HCT116 (cell line): ENCODE results near the gene KRT33A. TPM values are rescaled to one million over a fixed set of nuclear protein-coding genes. Genes with fewer than 3 reads are reported as not detected.

Experiments
- ATAC-seq: fragments of 200-7000 bp; cut with Tn5 transposase; 2 replicates; pipeline ENCODE4 v1.9.1; 2020; ENCODE audit warnings: mild to moderate bottlenecking, moderate library complexity
- BruUV-seq: library from RNA; stranded (reverse); fragments of 400-500 nt; replicated peaks from 2 replicates; lab custom pipeline; 2021; lab: Mats Ljungman, UMichigan
- CTCF ChIA-PET: fragments of 300-600 bp; sonication (Branson Sonifier 250); formaldehyde crosslinking; loops from one replicate; lab custom pipeline; 2021; ENCODE audit warnings: antibody characterized with exemption; lab: Charles Lee
- POLR2A ChIA-PET: fragments of 300-600, 350-600 bp; sonication (Branson Sonifier 250); formaldehyde crosslinking; loops from one replicate; lab custom pipeline; 2021; ENCODE audit warnings: antibody characterized with exemption; lab: Charles Lee
- RAD21 ChIA-PET, 2 experiments: fragments of 300-600 bp; sonication (Branson Sonifier 250); formaldehyde crosslinking; loops; one replicate each; lab custom pipeline; 2023; ENCODE audit warnings: low total read pairs in 2 of 2; ENCODE audit not compliant: uncharacterized antibody in 2 of 2, unreplicated experiment in 2 of 2, low non-redundant PET in 1 of 2; lab: Charles Lee
- DNase-seq: peaks from one replicate; pipeline ENCODE4 v3.0.0-alpha.2; 2010; ENCODE audit warnings: low read depth, low spot score
- H2AFZ ChIP-seq: fragments of 200-600 bp; shearing (Covaris generic), sonication (generic); 2 replicates; pipeline ENCODE4 v1.6.1; 2017; ENCODE audit warnings: low read depth, mixed run types, mixed read lengths, antibody characterized with exemption, low read length; ENCODE audit not compliant: poor library complexity, severe bottlenecking
- H3K27ac ChIP-seq: 2 replicates; pipeline ENCODE4 v1.5.1; 2012; ENCODE audit warnings: low read depth, low read length
- H3K27me3 ChIP-seq: fragments of 200-600 bp; sonication (generic); 2 replicates; pipeline ENCODE4 v1.6.1; 2016; ENCODE audit warnings: mixed run types, low read length, mixed read lengths; ENCODE audit not compliant: insufficient read depth
- H3K36me3 ChIP-seq, 2 experiments: fragments of 200-500 bp in 1 of 2; fragments of 200-600 bp in 1 of 2; sonication (Bioruptor generic) in 1 of 2; sonication (generic) in 1 of 2; 2 replicates each; pipeline versions ENCODE4 v1.5.1 to v1.6.1; 2014 to 2016; ENCODE audit warnings: low read length in 2 of 2, inconsistent platforms in 1 of 2, mixed read lengths in 1 of 2, mixed run types in 1 of 2; ENCODE audit not compliant: insufficient read depth in 2 of 2, control insufficient read depth in 1 of 2
- H3K4me1 ChIP-seq, 2 experiments: fragments of 200-600 bp in 1 of 2; sonication (generic) in 1 of 2; 2 replicates each; pipeline versions ENCODE4 v1.5.1 to v1.6.1; 2012 to 2017; ENCODE audit warnings: low read length in 2 of 2, inconsistent platforms in 1 of 2, mild to moderate bottlenecking in 1 of 2, mixed read lengths in 1 of 2, mixed run types in 1 of 2, moderate library complexity in 1 of 2; ENCODE audit not compliant: insufficient read depth in 2 of 2, control insufficient read depth in 1 of 2
- H3K4me2 ChIP-seq: fragments of 200-600 bp; sonication (generic); 2 replicates; pipeline ENCODE4 v1.6.1; 2017; ENCODE audit warnings: mixed run types, low read length, mixed read lengths
- H3K4me3 ChIP-seq, 2 experiments: fragments of 200-600 bp in 1 of 2; sonication (generic) in 1 of 2; replicated peaks in 1 of 2; 2 replicates each; pipeline ENCODE4 v1.5.1; 2011 to 2016; ENCODE audit warnings: low read length in 2 of 2, control low read depth in 1 of 2, low read depth in 1 of 2, mild to moderate bottlenecking in 1 of 2, mixed read lengths in 1 of 2, mixed run types in 1 of 2
- H3K79me2 ChIP-seq: fragments of 200-600 bp; sonication (generic); 2 replicates; pipeline ENCODE4 v1.6.1; 2017; ENCODE audit warnings: mild to moderate bottlenecking, mixed run types, low read length, moderate library complexity, mixed read lengths; ENCODE audit not compliant: insufficient read depth
- H3K9ac ChIP-seq: fragments of 200-600 bp; sonication (generic); 2 replicates; pipeline ENCODE4 v1.6.1; 2016; ENCODE audit warnings: low read length, mixed read lengths
- H3K9me2 ChIP-seq: fragments of 200-600 bp; sonication (generic), shearing (Covaris generic); 2 replicates; pipeline ENCODE4 v1.6.1; 2017; ENCODE audit warnings: mixed run types, mild to moderate bottlenecking, moderate library complexity; ENCODE audit not compliant: insufficient read depth
- H3K9me3 ChIP-seq, 2 experiments: fragments of 200-500 bp in 1 of 2; fragments of 200-600 bp in 1 of 2; sonication (Bioruptor generic) in 1 of 2; sonication (generic) in 1 of 2; 2 replicates each; pipeline ENCODE4 v1.6.1; 2014 to 2017; ENCODE audit warnings: low read length in 2 of 2, mixed read lengths in 2 of 2, inconsistent platforms in 1 of 2, low read depth in 1 of 2, mild to moderate bottlenecking in 1 of 2, mixed run types in 1 of 2, moderate library complexity in 1 of 2; ENCODE audit not compliant: control insufficient read depth in 1 of 2, insufficient read depth in 1 of 2
- H4K20me1 ChIP-seq: fragments of 200-600 bp; sonication (generic), shearing (Covaris generic); 2 replicates; pipeline ENCODE4 v1.6.1; 2017; ENCODE audit warnings: mixed run types, mild to moderate bottlenecking, moderate library complexity; ENCODE audit not compliant: insufficient read depth
- EGR1 ChIP-seq: IDR thresholded peaks from 2 replicates; pipeline ENCODE4 v1.6.1; 2012; ENCODE audit warnings: low read depth
- EZH2phosphoT487 ChIP-seq: fragments of 200-600 bp; IDR thresholded peaks from 2 replicates; pipeline ENCODE4 v1.6.1; 2018; ENCODE audit warnings: antibody characterized with exemption, borderline replicate concordance
- POLR2AphosphoS5 ChIP-seq: IDR thresholded peaks from 2 replicates; pipeline ENCODE4 v1.6.1; 2011; ENCODE audit warnings: mild to moderate bottlenecking, low read depth, low read length, moderate library complexity
- RAD21 ChIP-seq: IDR thresholded peaks from 2 replicates; pipeline ENCODE4 v1.6.1; 2012; ENCODE audit warnings: low read depth, mild to moderate bottlenecking
- SIN3A ChIP-seq: IDR thresholded peaks from 2 replicates; pipeline ENCODE4 v1.6.1; 2012; ENCODE audit warnings: low read depth
- SP1 ChIP-seq: IDR thresholded peaks from 2 replicates; pipeline ENCODE4 v1.6.1; 2012; ENCODE audit warnings: low read depth
- TCF7L2 ChIP-seq: IDR thresholded peaks from 2 replicates; pipeline ENCODE4 v1.7.0; 2011; ENCODE audit warnings: borderline replicate concordance, inconsistent platforms; ENCODE audit not compliant: insufficient read depth, insufficient read length; ENCODE audit errors: extremely low read depth
- ZNF274 ChIP-seq: fragments of 200-500 bp; sonication (Bioruptor generic); IDR thresholded peaks from 2 replicates; pipeline ENCODE4 v1.6.1; 2014; ENCODE audit warnings: mild to moderate bottlenecking, low read depth, low read length, inconsistent platforms
- intact Hi-C: fragments of 100-400 bp; cut with micrococcal nuclease; formaldehyde crosslinking; loops from 2 replicates; pipeline ENCODE4 v1.10.0; 2022
- total RNA-seq: library from RNA; stranded (reverse); gene quantifications from one replicate; pipeline ENCODE4 v1.2.1, GENCODE V29; 2021; ENCODE audit not compliant: unreplicated experiment
- TF ChIP-seq, protein P1 (sequence below): IDR thresholded peaks from 2 replicates; pipeline ENCODE4 v1.6.1; 2012
- TF ChIP-seq, protein P2 (sequence below): IDR thresholded peaks from 2 replicates; pipeline ENCODE4 v1.6.1; 2012

The KRT33A gene
- total RNA-seq, 1 experiment from 2014 or later: not detected

DNA sequence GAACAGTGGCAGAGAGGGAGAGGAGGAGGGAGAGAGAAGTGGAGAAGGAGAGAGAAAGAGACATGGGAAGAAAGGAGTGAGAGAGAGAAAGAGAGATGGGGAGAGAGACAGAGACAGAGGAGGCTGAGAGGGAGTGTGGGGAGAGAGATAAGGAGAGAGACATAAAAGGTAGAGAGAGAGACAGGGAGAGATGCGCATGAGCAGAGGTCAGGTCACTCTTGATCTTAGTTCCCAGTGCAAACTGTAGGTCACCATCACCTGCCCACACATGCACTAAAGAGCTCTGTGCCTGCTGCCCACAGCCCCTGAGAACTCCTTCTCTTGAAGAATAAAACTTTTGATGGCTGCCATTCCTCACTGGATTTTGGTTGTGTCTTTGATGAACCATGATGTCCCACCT, 14.9 kb downstream of the KRT33A start:
- POLR2A ChIA-PET: no interaction called here
- H2AFZ ChIP-seq: no peak overlapping the region
- no peaks in the 10 kb centered on the region for H3K79me2 ChIP-seq
- DNase-seq: no peak
- RAD21 ChIA-PET: no interaction called here
- CTCF ChIA-PET: no interaction called here
- no peaks in the 10 kb centered on the region for H3K27me3 ChIP-seq
- TF ChIP-seq, protein P1, sequence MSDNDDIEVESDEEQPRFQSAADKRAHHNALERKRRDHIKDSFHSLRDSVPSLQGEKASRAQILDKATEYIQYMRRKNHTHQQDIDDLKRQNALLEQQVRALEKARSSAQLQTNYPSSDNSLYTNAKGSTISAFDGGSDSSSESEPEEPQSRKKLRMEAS: no peak
- TF ChIP-seq ZNF274: no peak
- TF ChIP-seq SP1: no peak
- TF ChIP-seq POLR2AphosphoS5: no peak
- TF ChIP-seq, protein P2, sequence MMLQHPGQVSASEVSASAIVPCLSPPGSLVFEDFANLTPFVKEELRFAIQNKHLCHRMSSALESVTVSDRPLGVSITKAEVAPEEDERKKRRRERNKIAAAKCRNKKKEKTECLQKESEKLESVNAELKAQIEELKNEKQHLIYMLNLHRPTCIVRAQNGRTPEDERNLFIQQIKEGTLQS: no peak
- TF ChIP-seq EGR1: no peak
- no peak for TF ChIP-seq TCF7L2
- TF ChIP-seq RAD21: no peak
- no peak for TF ChIP-seq SIN3A
- no peak for TF ChIP-seq EZH2phosphoT487
- no TSS peak for BruUV-seq
- ATAC-seq: no peak
- H3K27ac ChIP-seq: no peak overlapping the region
- H3K4me2 ChIP-seq: no peak overlapping the region
- no peak overlapping the region for H3K9ac ChIP-seq
- H4K20me1 ChIP-seq: no peaks in the 10 kb centered on the region
- H3K36me3 ChIP-seq: no peaks in the 10 kb centered on the region
- peaks cover 0 to 14% of the 10 kb centered on the region in 2 experiments; a peak in 1 of 4 replicates for H3K4me1 ChIP-seq
- intact Hi-C loops: no loop called here
- H3K9me3 ChIP-seq: no peaks in the 10 kb centered on the region
- no peaks in the 10 kb centered on the region for H3K9me2 ChIP-seq
- no peak overlapping the region for H3K4me3 ChIP-seq
